Ovary (tissue), 3 donors: ENCODE results near the gene ALOX5AP.

ENCODE experiments used
- EP300 ChIP-seq: sonication (generic); formaldehyde crosslinking; IDR thresholded peaks from one replicate; pipeline ENCODE4 v1.6.1; 2017; ENCODE audit warnings: antibody characterized with exemption
- TF ChIP-seq, protein P1 (sequence below), 3 donors: fragments of 450-650 bp in 2 of 3; fragments of 200-600 bp in 1 of 3; IDR thresholded peaks; one replicate each; pipeline versions ENCODE4 v1.5.1 to v1.8.0; 2016 to 2022; ENCODE audit warnings: antibody characterized with exemption in 3 of 3, mild to moderate bottlenecking in 1 of 3
- donor health status: DM: no; HTN: no; CAD: no.

DNA sequence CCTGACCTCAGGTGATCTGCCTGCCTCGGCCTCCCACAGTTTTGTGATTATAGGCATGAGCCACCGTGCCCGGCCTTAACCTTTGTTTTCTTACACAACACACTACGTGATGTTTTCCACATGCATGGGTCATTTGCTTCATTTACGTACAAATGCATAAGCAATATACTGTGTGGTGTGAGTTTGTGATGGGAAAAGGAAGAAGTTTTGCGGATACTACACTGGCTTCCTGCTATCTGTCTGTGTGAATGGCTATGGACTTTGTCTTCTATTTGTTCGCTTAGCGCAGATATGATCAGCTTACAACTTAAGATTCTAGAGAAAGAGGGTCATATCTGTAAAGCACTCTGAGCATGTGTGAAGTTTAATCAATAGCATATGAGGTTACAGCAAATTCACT, 5.5 kb upstream of the ALOX5AP start:
- TF ChIP-seq, protein P1, sequence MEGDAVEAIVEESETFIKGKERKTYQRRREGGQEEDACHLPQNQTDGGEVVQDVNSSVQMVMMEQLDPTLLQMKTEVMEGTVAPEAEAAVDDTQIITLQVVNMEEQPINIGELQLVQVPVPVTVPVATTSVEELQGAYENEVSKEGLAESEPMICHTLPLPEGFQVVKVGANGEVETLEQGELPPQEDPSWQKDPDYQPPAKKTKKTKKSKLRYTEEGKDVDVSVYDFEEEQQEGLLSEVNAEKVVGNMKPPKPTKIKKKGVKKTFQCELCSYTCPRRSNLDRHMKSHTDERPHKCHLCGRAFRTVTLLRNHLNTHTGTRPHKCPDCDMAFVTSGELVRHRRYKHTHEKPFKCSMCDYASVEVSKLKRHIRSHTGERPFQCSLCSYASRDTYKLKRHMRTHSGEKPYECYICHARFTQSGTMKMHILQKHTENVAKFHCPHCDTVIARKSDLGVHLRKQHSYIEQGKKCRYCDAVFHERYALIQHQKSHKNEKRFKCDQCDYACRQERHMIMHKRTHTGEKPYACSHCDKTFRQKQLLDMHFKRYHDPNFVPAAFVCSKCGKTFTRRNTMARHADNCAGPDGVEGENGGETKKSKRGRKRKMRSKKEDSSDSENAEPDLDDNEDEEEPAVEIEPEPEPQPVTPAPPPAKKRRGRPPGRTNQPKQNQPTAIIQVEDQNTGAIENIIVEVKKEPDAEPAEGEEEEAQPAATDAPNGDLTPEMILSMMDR (IDR thresholded peaks at IDR 0.05) = no peak
- TF ChIP-seq EP300 = no peak
